HepG2 (cell line): ENCODE measurements around the gene DISP1. TPM values are rescaled to one million over a fixed set of nuclear protein-coding genes. Genes with fewer than 3 reads are reported as not detected.
A peak's percentile ranks its signal among the peaks of the same experiment; 100 is the strongest.

Experiments
- ATAD3A ChIP-seq: sonication (generic); formaldehyde crosslinking; IDR thresholded peaks from 2 replicates; pipeline ENCODE4 v1.4.0; 2020; ENCODE audit warnings: missing genetic modification reagents
- ATF7 ChIP-seq, 2 experiments: fragments of 450-650 bp in 1 of 2; sonication (generic) in 1 of 2; formaldehyde crosslinking in 1 of 2; IDR thresholded peaks; 2 replicates each; pipeline versions ENCODE4 v1.4.0 to v1.6.1; 2016 to 2020; ENCODE audit warnings: antibody characterized with exemption in 1 of 2, mild to moderate bottlenecking in 1 of 2, missing genetic modification reagents in 1 of 2
- BATF2 ChIP-seq: sonication (generic); formaldehyde crosslinking; IDR thresholded peaks from 2 replicates; pipeline ENCODE4 v1.8.0; 2022; ENCODE audit warnings: mild to moderate bottlenecking, missing genetic modification reagents, moderate library complexity
- GRHL1 ChIP-seq: sonication (generic); formaldehyde crosslinking; conservative IDR thresholded peaks from 2 replicates; pipeline ENCODE4 v1.8.0; 2022; ENCODE audit warnings: missing genetic modification reagents
- KLF11 ChIP-seq: IDR thresholded peaks from 2 replicates; pipeline ENCODE4 v1.6.1; 2016; ENCODE audit warnings: missing compliant biosample characterization
- LCORL ChIP-seq, 2 experiments: fragments of 450-650 bp in 1 of 2; sonication (generic) in 1 of 2; formaldehyde crosslinking in 1 of 2; IDR thresholded peaks; 2 replicates each; pipeline versions ENCODE4 v1.5.0 to v1.6.1; 2017 to 2020; ENCODE audit warnings: antibody characterized with exemption in 1 of 2, missing genetic modification reagents in 1 of 2
- MED1 ChIP-seq: sonication (generic); formaldehyde crosslinking; IDR thresholded peaks from 2 replicates; pipeline ENCODE4 v1.4.0; 2020; ENCODE audit warnings: missing genetic modification reagents
- POLR2G ChIP-seq: fragments of 200-400 bp; formaldehyde crosslinking; IDR thresholded peaks from 2 replicates; pipeline ENCODE4 v1.6.1; 2018; ENCODE audit warnings: mild to moderate bottlenecking, low read depth, low read length, moderate library complexity
- TCF7L2 ChIP-seq: IDR thresholded peaks from 2 replicates; pipeline ENCODE4 v1.6.1; 2011; ENCODE audit warnings: mild to moderate bottlenecking, low read depth, low read length, moderate library complexity
- ZBTB33 ChIP-seq: sonication (generic); formaldehyde crosslinking; IDR thresholded peaks from 2 replicates; pipeline ENCODE4 v1.4.0; 2020; ENCODE audit warnings: missing genetic modification reagents
- ZFP91 ChIP-seq: sonication (generic); formaldehyde crosslinking; IDR thresholded peaks from 2 replicates; pipeline ENCODE4 v1.9.0; 2022; ENCODE audit warnings: missing genetic modification reagents, mild to moderate bottlenecking, borderline replicate concordance
- ZKSCAN1 ChIP-seq: fragments of 150-350 bp; IDR thresholded peaks from 2 replicates; pipeline ENCODE4 v1.6.1; 2014; ENCODE audit warnings: low read length
- ZNF276 ChIP-seq: sonication (generic); formaldehyde crosslinking; IDR thresholded peaks from 2 replicates; pipeline ENCODE4 v1.4.0; 2020; ENCODE audit warnings: mild to moderate bottlenecking, low read depth, missing genetic modification reagents
- ZNF296 ChIP-seq: sonication (generic); formaldehyde crosslinking; conservative IDR thresholded peaks from 2 replicates; pipeline ENCODE4 v1.5.0; 2020; ENCODE audit warnings: mild to moderate bottlenecking, missing genetic modification reagents
- ZNF558 ChIP-seq: sonication (generic); formaldehyde crosslinking; IDR thresholded peaks from 2 replicates; pipeline ENCODE4 v1.9.0; 2022; ENCODE audit warnings: mild to moderate bottlenecking, missing genetic modification reagents, borderline replicate concordance
- ZNF569 ChIP-seq: sonication (generic); formaldehyde crosslinking; IDR thresholded peaks from 2 replicates; pipeline ENCODE4 v1.5.0; 2020; ENCODE audit warnings: mild to moderate bottlenecking, missing genetic modification reagents, moderate library complexity, borderline replicate concordance
- ZSCAN5A ChIP-seq: sonication (generic); formaldehyde crosslinking; IDR thresholded peaks from 2 replicates; pipeline ENCODE4 v1.8.0; 2022; ENCODE audit warnings: mild to moderate bottlenecking, missing genetic modification reagents, borderline replicate concordance
- polyA plus RNA-seq, 8 experiments: library from polyadenylated mRNA; depleted of rRNA in 3 of 8; stranded (reverse) in 7 of 8; unstranded in 1 of 8; fragments of >200 nt; fragmentation: Illumina TruSeq in 4 of 8; extraction: Trizol in 4 of 8; gene quantifications; 2 replicates each; pipeline versions ENCODE4 v1.2.1 to v1.2.3, GENCODE V29; 2011 to 2016; ENCODE audit warnings: low read depth in 4 of 8, missing spikeins in 1 of 8, mixed read lengths in 1 of 8; ENCODE audit not compliant: insufficient read depth in 1 of 8
- total RNA-seq, 5 experiments: library from RNA; depleted of rRNA; stranded (reverse); fragments of >200 nt; fragmentation: Illumina TruSeq; extraction: Trizol; gene quantifications; 2 replicates each; pipeline ENCODE4 v1.2.3, GENCODE V29; 2016; ENCODE audit warnings: low read depth in 1 of 5

Gene DISP1
- total and polyA plus RNA-seq, 2 of the 13 experiments (the other 11 are each of a cell fraction or from before 2014, with no cell fraction given), result 1.9 to 2.0 TPM

- TF ChIP-seq ZFP91 (CRISPR knock-in tag) (peak; percentile 79; the same call in 1 of the 2 replicates), TCF7L2 (no peak), MED1 (CRISPR knock-in tag) (peak; percentile 32; the same call in 1 of the 2 replicates), ATF7 (IDR thresholded peaks at IDR 0.05) (no peak), ATF7 (CRISPR knock-in tag; IDR thresholded peaks at IDR 0.05) (no peak), ZNF276 (CRISPR knock-in tag) (no peak; the same call in 1 of the 2 replicates), ZSCAN5A (CRISPR knock-in tag) (no peak), ZBTB33 (no peak), ZKSCAN1 (no peak), ATAD3A (CRISPR knock-in tag) (no peak), POLR2G (peak; percentile 88), GRHL1 (CRISPR knock-in tag) (no peak), ZNF296 (CRISPR knock-in tag) (no peak), ZNF569 (CRISPR knock-in tag) (no peak), KLF11 (CRISPR knock-in tag) (no peak), ZNF558 (CRISPR knock-in tag) (0 out of 2 replicates have a peak, but pooled peaks have one; percentile 43), LCORL (IDR thresholded peaks at IDR 0.05) (no peak), LCORL (CRISPR knock-in tag; IDR thresholded peaks at IDR 0.05) (0 out of 2 replicates have a peak, but pooled peaks have one; percentile 27), BATF2 (CRISPR knock-in tag) (no peak)
Observed at GRCh38 chr1:222814536-222815439, at the start of gene DISP1 (continued).
